GM19397 (cell line): ENCODE results near the gene OTOF.

Source experiments
- ATAC-seq: cut with Tn5 transposase; IDR thresholded peaks from one replicate; pipeline ENCODE4 v1.9.1; 2021; ENCODE audit warnings: mild to moderate bottlenecking, moderate library complexity; ENCODE audit not compliant: unreplicated experiment

The OTOF gene

GRCh38 chr2:26466662-26467310, 11.1 kb downstream of the OTOF start:
- ATAC-seq = no peak

DNA sequence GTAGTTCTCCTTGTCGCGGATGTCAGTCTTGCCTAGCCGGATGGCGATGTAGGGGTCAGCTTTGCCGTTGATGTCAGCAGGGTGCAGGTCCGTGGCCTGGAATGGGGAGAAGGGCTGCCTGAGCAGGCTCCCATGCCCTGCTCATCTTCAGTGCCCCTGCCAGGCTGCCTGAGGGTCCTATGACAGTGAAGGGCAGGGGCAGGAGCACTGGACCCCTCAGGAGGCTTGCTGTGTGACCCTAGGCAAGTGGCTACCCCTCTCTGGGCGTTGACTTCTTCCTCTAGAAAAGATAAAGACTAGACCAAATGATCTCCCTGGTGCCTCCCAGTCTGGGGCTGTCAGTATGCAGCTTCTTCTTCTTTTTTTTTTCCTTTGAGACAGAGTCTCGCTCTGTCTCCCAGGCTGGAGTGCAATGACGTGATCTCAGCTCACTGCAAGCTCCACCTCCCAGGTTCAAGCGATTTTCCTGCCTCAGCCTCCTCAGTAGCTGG, 11.9 kb downstream of the OTOF start:
- no peak for ATAC-seq

- no peak for ATAC-seq
Observed at GRCh38 chr2:26465266-26465925, 12.5 kb downstream of the OTOF start.

DNA sequence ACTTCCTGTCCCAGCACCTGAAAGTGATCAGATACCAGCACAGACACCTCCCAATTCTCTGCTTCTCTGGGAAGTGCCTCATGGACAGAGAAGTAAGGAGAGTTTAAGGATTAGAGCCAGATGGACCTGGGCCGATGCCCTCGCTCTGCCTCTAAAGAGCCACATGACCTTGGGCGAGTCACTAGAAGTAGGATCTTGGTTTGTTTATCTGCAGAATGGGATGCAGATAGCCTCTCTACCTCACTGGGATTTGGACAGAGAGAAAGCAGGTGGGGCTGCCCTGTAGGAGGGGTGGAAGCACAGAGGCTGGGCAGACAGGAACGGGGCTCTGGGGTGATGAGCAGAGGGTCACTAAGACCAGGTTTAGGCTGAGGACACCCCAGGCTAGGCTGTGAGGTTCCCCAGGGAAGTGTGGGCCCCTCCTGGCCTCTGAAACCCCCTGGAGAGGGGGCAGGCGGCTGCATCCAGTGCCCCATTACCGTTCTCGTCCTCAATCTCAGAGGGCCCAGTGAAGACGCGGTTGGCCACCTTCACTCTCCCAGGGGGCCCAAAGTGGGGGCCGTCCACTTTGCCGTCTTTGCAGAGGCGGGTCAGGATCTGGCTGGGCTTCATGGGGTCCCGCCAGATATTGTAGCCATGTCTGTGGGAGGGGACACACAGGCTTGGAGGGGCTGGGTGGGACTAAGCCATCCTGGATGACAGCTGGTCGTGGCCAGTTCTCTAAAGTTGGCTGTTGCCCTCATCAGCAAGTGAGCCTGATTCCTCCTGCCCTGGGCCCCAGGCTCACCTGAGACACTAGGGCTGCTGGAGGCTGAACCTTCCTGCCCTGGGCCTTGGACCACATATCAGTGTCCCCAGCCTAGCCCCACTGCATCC, 13.3 kb downstream of the OTOF start:
- ATAC-seq = no peak

DNA sequence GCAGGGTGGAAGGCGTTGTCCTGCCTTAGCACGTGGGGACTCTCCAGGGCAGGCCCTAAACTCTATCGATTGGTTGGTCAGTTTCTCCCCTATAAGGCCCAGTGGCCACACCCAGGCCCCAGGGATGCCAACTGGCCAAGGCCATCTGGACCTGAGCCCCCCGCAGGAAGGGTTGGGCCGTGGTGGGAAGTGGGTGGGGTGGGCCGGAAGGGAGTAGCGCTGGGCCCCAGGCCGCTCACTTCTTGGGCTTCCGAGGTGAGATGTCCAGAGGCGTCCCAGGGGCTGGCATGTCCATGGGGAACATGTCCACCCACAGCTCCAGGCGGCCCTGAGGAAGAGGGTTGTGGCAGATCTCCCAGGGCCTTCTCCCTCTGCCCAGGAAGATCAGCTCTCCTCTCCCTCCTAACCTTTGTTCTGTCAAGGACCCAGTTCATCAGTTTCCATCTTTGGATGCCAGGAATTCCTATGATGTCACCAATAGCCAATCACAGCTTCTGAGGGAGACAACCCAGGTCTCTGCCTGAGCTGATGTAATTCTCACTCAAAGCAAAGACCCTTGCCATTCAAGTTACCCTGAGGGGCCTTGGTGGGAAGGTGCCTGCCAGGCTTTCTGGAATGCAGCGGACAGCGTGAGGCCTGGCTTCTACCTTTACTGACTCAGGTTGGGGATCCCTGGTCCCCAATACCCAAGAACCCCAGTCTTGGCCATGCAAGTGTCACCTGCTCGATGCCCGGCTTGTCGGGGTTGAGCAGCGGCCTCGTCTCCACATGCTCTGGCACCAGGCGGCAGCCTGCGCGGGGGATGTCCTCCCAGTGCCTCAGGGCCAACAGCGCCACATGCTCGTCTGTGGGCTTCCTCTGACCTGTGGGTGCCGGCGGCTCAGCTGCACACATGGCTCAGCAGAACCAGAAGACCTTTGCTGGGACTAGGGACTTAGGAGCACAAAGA, 14.4 kb downstream of the OTOF start:
- ATAC-seq = no peak

DNA sequence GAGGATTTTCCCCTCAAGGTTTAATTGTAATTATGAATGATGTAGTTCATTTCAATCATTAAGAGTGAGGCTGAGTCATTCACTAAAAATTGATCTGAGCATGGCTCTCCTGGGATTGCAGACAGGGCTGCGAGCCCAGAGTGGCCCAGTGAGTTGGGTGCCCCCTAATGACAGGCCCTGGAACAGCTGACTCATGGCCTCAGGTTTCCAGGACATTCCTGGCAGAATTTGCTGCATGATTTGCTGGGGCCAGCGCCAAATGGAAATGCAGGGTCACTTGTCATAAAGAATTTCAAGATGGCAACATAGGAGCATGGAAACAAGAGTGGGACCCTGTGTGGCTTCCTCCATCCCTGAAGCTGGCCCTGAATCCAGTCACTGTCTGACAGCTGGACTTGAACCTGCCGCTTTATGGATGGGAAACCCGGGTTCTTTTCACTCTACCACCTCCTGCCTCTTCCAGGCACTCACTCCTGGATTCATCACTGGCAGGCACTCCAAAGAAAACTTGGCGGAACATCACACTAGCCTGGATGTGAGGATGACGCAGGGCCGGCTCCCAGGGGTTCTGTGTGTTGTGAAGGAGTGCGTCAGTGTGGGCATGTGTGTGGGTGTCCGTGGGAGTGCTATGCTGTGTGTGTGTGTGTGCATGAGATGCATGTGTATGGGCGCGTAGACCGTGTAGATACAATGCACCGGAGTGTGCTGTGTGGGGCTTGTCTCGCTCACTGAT, 15.2 kb downstream of the OTOF start:
- no peak for ATAC-seq

DNA sequence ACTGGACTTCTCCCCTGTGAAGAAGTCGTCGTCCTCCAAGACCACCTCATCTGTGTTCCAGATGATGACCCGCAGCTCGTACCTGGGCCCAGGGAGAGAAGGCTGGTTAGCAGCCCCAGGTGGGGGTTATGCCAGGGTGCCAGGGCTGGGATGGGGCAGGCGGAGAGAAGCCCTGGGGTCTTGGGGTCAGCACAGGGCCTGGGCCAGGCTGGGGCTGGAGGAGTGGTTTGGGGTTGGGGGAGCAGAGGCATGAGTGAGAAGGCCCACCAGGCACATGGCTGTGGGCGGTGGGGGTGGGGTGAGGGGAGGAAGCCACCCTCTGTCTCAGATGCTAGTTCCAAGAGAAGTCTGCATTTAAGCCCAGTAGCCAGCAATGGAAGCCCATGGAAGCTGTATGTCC, 15.8 kb downstream of the OTOF start:
- no peak for ATAC-seq

- no peak for ATAC-seq
Observed at GRCh38 chr2:26461601-26462023, 16.3 kb downstream of the OTOF start.

- ATAC-seq = no peak
Observed at GRCh38 chr2:26460613-26461031, 17.3 kb downstream of the OTOF start.

DNA sequence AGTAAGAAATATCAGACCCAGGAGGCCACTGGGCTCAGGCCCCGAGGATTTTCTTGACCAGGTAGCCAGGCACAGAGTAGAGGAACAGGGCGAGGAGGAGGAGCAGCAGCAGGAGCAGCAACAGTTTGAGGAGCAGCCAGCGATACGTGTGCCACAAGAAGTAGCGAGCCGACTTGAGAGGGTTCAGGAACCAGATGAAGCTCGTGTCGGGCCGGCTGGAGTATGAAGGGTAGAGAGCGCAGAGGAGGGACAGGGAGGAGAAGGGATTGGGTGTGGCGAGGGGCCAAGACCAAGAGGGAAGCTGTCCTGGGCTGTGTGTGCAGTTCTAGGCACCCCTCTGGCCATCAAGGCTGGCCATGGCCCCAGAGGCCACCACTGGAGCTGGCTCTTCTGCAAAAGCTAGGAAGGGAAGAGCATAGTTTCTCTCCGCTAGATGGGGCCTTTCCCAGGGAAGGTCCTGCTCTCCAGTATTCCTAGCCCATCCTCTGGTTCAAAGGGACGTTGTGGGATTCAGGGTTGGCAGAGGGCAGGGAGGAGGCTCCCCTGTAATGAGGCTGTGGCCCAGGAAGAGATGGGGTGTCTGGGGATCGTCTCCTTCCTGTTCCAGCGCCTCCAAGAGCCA, 17.8 kb downstream of the OTOF start:
- no peak for ATAC-seq

DNA sequence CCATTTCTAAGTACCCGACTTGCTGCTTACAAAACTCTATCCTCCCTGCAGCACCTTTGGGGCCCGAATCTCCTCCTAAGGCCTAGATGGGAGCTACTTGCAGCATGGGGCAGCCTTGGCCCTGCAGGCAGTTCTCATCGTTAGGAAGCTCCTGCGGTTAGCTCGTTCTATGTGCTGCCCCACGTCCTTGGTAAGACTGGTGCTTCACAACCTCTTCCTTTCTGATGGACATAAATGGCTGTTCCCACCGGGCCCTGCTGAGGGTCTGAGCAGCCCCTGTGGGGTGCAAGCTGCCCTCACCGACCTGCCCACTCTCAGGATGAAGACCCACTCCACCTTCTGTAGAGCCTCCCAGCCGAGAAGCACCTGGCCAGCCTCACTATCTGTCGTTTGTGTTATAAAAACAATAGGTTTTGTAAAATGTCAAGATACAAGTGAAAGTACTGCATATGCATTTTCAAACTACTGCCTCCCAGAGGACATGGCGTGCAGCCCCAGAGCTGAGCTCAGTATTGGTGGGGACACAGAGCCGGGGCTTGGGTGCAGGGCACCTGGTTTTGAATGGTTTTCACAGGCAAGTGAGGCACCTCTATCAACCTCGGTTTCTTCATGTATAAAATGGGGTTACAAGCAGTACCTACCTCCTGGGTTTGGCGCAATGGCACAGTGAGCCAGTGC, 19.4 kb downstream of the OTOF start:
- no peak for ATAC-seq

- no peak for ATAC-seq
Observed at GRCh38 chr2:26457695-26458364, 20.1 kb downstream of the OTOF start.

DNA sequence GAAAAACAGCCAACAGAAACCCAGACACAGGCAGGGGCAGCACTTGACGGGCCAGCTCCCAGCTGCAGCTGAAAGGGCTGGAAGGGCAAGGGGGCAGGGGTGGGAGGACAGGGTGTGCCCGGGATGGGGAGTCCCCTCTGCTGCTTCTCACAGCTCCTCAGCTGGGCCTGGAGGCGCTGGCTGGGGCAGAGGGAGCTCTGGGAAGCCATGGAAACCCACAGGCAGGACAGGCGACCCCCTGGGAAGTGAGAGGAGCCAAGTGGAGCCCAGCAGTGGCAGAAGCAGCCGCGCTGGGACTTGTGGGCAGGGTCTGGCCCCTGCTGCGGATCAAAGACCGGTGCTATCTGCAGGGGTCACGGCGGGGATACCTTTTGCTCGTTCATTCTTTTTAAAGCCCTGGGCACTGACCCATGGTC, 20.7 kb downstream of the OTOF start:
- ATAC-seq = no peak

GRCh38 chr2:26456440-26457250, 21.3 kb downstream of the OTOF start:
- ATAC-seq = no peak

DNA sequence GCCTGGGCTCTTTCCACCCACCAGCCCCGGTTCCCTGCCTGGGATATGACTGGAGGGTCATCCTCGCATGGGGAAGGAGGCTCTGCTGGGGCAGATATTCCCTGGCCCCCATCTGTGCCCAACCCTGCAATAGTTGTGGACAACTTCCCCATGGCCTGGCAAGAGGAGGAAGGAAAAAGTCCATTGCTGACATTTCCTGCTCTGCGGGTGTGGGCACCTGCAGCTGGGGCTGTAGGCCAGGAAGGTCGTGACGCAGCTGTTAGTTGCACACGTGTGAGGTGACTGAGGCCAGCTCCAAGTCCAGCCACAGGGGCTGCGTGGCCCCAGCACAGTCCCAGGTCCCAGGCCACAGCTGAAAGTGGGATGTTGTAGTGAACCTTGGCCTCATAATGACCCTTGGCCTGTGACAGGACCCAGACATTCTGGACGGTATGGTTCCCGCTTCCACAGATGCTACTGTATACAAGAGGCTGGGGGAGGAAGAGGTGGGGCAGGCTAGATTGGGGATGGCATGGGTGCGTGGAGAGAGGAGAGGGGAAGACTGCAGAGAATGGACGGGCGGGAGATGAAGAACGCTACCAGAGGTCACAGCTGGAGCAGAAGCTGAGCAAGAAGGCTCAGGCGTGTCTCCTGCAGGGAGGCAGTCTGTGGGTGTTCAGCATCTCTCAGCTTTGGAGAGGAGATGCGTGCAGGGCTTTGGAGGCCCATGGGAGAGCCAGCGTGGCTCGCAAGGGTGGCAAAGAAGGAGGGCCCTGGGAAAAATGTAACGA, 22.1 kb downstream of the OTOF start:
- ATAC-seq = no peak

- ATAC-seq = no peak
Observed at GRCh38 chr2:26455037-26455669, 22.8 kb downstream of the OTOF start.
